Epithelial cell of proximal tubule (primary cell): ENCODE results near the gene PEX16. TPM values are rescaled to one million over a fixed set of nuclear protein-coding genes. Genes with fewer than 3 reads are reported as not detected.

ENCODE experiments used
- DNase-seq: peaks from one replicate; pipeline ENCODE4 v3.0.0-alpha.2; 2011; ENCODE audit warnings: low read depth
- H3K4me3 ChIP-seq: 2 replicates; pipeline ENCODE4 v1.5.1; 2011; ENCODE audit warnings: low read depth, mild to moderate bottlenecking, low read length
- total RNA-seq: library from RNA; depleted of rRNA; stranded (reverse); fragments of >200 nt; gene quantifications from 2 replicates; pipeline ENCODE4 v1.2.3, GENCODE V29; 2015
- TF ChIP-seq, protein P1 (sequence below): conservative IDR thresholded peaks from 2 replicates; pipeline ENCODE4 v1.5.1; 2012; ENCODE audit warnings: low read depth, mild to moderate bottlenecking, low read length

PEX16 gene
- total RNA-seq, 1 donor from 2014 or later, result 24.3 TPM

DNA sequence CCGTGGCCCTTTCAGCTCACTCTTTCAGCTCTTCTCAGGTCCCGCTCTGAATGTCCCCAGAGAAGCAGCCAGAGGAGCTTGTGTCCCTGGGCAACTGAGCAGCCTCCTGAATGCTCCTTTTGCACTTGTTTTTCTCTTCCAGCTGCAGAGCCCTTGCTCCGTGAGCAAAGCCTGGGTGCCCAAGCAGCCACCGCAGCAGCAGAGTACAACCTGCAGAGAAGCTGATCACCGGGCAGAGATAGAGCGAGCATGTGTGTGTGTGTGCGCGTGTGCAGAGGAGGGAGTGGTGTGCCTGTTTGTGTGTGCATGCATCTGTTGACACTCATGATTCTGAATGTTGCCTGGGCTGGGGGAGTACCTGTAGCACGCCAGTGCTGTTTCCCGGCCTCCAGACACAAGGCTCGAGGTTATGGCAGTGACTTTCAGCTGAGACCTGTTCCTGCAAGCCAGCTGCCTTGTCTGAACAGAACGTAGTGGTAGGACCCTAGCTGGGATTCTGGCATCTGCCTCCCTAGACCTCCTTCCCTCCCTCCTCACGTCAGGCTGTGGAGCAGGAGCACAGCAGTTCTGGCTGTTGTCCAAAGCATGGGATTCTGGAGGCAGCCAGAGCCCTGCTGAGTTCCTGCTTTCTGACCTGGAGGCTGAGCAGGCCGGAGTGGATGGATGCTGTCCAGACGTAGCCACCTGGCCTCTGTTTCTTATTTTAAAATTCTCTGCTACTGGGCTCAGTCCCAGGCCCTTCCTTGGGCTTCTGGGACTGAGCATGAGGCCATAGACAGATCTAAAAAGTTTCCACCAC, 36.7 kb downstream of the PEX16 start:
- no peak overlapping the region for H3K4me3 ChIP-seq
- DNase-seq, result no peak
- TF ChIP-seq, protein P1, sequence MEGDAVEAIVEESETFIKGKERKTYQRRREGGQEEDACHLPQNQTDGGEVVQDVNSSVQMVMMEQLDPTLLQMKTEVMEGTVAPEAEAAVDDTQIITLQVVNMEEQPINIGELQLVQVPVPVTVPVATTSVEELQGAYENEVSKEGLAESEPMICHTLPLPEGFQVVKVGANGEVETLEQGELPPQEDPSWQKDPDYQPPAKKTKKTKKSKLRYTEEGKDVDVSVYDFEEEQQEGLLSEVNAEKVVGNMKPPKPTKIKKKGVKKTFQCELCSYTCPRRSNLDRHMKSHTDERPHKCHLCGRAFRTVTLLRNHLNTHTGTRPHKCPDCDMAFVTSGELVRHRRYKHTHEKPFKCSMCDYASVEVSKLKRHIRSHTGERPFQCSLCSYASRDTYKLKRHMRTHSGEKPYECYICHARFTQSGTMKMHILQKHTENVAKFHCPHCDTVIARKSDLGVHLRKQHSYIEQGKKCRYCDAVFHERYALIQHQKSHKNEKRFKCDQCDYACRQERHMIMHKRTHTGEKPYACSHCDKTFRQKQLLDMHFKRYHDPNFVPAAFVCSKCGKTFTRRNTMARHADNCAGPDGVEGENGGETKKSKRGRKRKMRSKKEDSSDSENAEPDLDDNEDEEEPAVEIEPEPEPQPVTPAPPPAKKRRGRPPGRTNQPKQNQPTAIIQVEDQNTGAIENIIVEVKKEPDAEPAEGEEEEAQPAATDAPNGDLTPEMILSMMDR, result no peak

DNA sequence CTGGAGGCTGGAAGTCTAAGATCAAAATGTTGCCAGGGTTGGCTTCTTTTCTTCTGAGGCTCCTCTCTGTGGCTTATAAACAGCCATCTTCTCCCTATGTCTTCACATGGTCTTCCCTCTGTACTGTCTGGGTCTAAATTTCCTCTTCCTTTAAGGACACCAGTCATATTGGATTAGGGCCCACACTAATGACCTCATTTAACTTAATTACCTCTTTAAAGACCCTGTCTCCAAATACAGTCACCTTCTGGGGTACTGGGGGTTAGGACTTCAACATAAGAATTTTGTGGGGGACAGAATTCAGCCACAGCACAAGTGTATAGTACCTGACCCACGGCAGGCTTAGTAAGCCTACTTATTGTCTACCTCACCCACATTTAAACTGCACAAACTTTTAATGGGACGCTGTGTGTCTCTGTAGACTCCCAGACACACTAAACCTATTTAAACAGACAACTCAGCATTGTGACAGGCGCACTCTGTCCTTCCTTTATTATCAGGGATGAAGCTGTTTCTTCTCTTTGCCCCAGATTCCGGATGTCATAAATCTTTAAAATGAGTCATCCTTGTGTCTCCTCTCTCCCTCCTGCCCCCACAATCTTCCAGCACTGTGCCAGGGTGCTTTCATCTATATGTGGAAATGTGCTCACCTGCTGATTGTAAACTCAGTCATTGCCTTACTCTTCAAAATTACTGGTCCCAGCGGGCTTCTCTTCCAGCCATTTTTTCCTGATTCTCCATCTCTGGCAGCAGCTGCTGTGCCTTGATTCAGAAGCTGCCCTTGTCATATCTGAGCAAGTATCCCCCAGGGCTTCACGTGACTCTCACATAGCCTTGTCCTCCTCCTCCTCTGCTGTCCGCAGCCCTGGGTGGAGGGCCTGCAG, 37.6 kb downstream of the PEX16 start:
- no peak for DNase-seq
- TF ChIP-seq, protein P1, result no peak
- H3K4me3 ChIP-seq, result no peak overlapping the region

DNA sequence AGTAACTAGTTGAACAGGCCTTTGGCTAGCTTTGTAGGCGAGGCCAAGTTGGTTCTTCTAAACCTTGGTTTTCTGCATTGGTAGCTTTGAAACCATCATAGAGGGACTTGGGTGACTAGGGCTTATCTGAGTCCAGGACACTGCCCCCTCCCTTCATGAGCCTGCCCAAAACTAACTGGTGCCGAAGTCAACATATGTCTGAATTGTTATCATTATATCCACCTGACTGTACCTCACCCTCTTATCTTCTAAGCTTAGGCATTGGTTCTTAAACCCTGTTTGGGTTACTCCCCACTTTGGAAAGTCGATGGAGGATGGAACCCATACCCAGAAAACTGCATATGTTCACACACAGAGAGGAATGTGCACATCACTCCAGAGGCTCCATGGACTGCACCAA, 39.8 kb downstream of the PEX16 start:
- H3K4me3 ChIP-seq, result no peak overlapping the region
- TF ChIP-seq, protein P1, result no peak
- DNase-seq, result no peak

DNA sequence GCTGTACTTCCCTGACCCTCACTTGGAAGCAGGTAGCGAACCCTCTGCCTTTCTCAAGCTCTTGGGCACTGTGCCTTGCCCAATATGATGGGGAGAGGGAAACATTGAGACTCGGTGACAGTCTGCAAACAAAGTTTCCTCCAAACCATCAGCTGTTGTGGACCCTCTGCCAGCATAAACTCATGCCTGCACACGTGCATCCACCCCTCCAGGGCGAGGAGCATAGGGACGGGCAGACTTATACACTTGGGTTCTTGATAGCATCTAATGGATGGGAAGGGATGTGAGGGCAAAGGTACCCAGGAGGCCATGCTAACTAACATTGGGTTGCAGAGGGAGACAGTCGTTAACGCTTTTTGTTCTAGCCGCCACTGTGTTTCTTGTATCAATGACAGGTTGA, 40.5 kb downstream of the PEX16 start:
- DNase-seq, result no peak

DNA sequence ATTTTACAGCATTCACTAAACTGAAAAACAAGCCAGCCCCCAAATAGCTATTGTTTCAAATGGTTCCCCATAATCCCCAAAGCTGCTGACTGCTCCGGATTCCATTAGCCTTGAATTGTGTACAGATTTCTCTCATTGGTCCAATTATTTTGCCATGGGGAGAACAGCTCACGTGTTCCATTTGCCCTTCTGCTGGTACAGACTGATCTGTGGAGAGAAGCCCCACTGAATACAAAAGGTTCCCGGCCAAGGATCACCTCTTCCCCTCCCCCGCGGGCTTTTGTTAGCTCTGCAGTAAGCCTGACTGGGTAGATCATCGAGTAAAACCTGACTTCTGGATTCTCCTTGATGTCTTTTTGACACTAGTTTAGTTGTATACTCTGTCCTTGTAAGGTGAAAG, 41.3 kb downstream of the PEX16 start:
- TF ChIP-seq, protein P1, result no peak
- no peak for DNase-seq
- no peak overlapping the region for H3K4me3 ChIP-seq

More for the DNA sequence above, 40.5 kb downstream of the PEX16 start:
- TF ChIP-seq, protein P1, result no peak
- no peak overlapping the region for H3K4me3 ChIP-seq

DNA sequence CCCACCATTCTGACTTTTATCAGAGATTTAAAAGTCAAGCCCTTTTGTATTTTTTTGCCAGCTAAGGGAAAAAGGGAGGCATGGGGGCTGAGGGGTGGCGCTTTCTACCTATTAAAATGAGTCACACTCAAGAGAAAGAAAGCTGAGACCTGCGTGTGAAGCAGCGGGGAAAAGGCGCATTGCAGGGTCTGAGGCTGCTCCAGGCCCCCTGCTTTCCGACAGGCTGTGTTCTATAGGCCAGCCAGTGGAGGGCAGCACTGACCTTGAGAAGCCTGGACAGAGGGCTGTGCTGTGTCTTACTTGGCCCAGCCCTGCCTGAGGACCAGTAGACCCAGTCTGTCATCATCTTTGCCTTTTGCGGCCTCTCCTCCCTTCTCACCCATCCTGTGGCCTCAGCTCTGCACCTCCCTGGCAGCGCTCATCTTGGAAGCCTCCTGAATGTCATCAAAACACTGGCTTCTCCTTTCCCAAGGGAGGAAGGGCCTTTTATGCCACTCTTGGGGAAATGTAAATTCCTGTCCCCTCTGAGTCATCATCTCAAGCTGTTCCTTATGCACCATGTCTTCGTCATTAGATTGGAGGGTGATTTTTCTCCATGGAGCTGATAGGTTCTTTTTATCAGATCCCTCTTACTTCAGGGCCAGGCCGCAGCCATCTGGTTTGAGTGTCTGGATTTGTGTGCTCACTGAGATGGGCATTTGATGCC, 44.9 kb downstream of the PEX16 start:
- no peak for DNase-seq

More for the DNA sequence above, 44.9 kb downstream of the PEX16 start:
- H3K4me3 ChIP-seq, result no peak overlapping the region
- TF ChIP-seq, protein P1, result peak; percentile 82
